IPS-18c (cell line): ENCODE data around the gene MED12L.
"Not testable (repeated sequence)": the region's sequence is repeated elsewhere in the genome, so short reads cannot be mapped to it uniquely, and the experiment has no call there.

ENCODE experiments used
- H3K4me3 ChIP-seq: 2 replicates; pipeline ENCODE4 v1.7.0; 2013; ENCODE audit warnings: low read depth, mild to moderate bottlenecking, low read length, moderate library complexity; ENCODE audit not compliant: insufficient read depth
- H3K9me3 ChIP-seq: one replicate; pipeline ENCODE4 v1.6.1; 2013; ENCODE audit warnings: mild to moderate bottlenecking, low read length, moderate library complexity; ENCODE audit not compliant: control insufficient read depth, insufficient read depth

The MED12L gene

GRCh38 chr3:151236736-151237135, 151.3 kb downstream of the MED12L start:
- Histone ChIP-seq H3K9me3 (no peaks in the 10 kb centered on the region), H3K4me3 (no peak overlapping the region)

- not testable (repeated sequence) for H3K4me3 ChIP-seq, H3K9me3 ChIP-seq
These were observed 156.5 kb downstream of the MED12L start for GRCh38 chr3:151242006-151242405.

GRCh38 chr3:151248772-151249337, 163.4 kb downstream of the MED12L start:
- no peaks in the 10 kb centered on the region for H3K9me3 ChIP-seq
- H3K4me3 ChIP-seq: no peak overlapping the region

- no peak overlapping the region for H3K4me3 ChIP-seq
- no peaks in the 10 kb centered on the region for H3K9me3 ChIP-seq
These were observed 171.3 kb downstream of the MED12L start for GRCh38 chr3:151256749-151257148.

- Histone ChIP-seq H3K9me3 (no peaks in the 10 kb centered on the region), H3K4me3 (no peak overlapping the region)
These were observed 174.2 kb downstream of the MED12L start for GRCh38 chr3:151259664-151260063.

- Histone ChIP-seq H3K4me3 (no peak overlapping the region), H3K9me3 (no peaks in the 10 kb centered on the region)
These were observed 177.5 kb downstream of the MED12L start for GRCh38 chr3:151262871-151263525.

GRCh38 chr3:151264605-151265004, 179.1 kb downstream of the MED12L start:
- Histone ChIP-seq H3K4me3 (no peak overlapping the region), H3K9me3 (no peaks in the 10 kb centered on the region)

- H3K4me3 ChIP-seq: no peak overlapping the region
- no peaks in the 10 kb centered on the region for H3K9me3 ChIP-seq
These were observed 179.7 kb downstream of the MED12L start for GRCh38 chr3:151265166-151265565.

- H3K9me3 ChIP-seq: no peaks in the 10 kb centered on the region
- no peak overlapping the region for H3K4me3 ChIP-seq
These were observed 180.4 kb downstream of the MED12L start for GRCh38 chr3:151265866-151266265.

GRCh38 chr3:151267066-151267465, 181.6 kb downstream of the MED12L start:
- no peaks in the 10 kb centered on the region for H3K9me3 ChIP-seq
- H3K4me3 ChIP-seq: no peak overlapping the region

GRCh38 chr3:151268267-151269235, 183.1 kb downstream of the MED12L start:
- no peaks in the 10 kb centered on the region for H3K9me3 ChIP-seq
- H3K4me3 ChIP-seq: no peak overlapping the region

GRCh38 chr3:151269631-151270030, 184.2 kb downstream of the MED12L start:
- Histone ChIP-seq H3K4me3 (no peak overlapping the region), H3K9me3 (no peaks in the 10 kb centered on the region)

GRCh38 chr3:151275091-151275490, 189.6 kb downstream of the MED12L start:
- Histone ChIP-seq H3K9me3 (no peaks in the 10 kb centered on the region), H3K4me3 (no peak overlapping the region)

GRCh38 chr3:151276038-151276686, 190.7 kb downstream of the MED12L start:
- Histone ChIP-seq H3K4me3 (no peak overlapping the region), H3K9me3 (no peaks in the 10 kb centered on the region)

- H3K9me3 ChIP-seq: no peaks in the 10 kb centered on the region
- H3K4me3 ChIP-seq: no peak overlapping the region
These were observed 191.2 kb downstream of the MED12L start for GRCh38 chr3:151276687-151277042.

- no peak within 1 kb of the TSS for H3K4me3 ChIP-seq
- H3K9me3 ChIP-seq: no peaks in the 10 kb centered on the region
These were observed 192.8 kb downstream of the MED12L start, which contains the start of gene P2RY14 for GRCh38 chr3:151278230-151278629. P2RY14 (minus strand) TSS chr3:151278542; CDS start chr3:151214316, 64,226 bp downstream.

GRCh38 chr3:151281671-151282324, 196.3 kb downstream of the MED12L start:
- Histone ChIP-seq H3K9me3 (no peaks in the 10 kb centered on the region), H3K4me3 (no peak overlapping the region)
